ENCODE measurements around the gene TSPEAR.
"Not testable (repeated sequence)": the region's sequence is repeated elsewhere in the genome, so short reads cannot be mapped to it uniquely, and the experiment has no call there.

TSPEAR gene

GRCh38 chr21:44503901-44504399 lies 207.4 kb downstream of the TSPEAR start:
- DNase-seq (ENCODE audit: low read depth): peak; percentile 53
- no peak overlapping the region for H3K4me3 ChIP-seq (ENCODE audit: low read depth, low read length)

GRCh38 chr21:44503006-44503889 lies 208.1 kb downstream of the TSPEAR start:
- DNase-seq (ENCODE audit: low read depth): peak; percentile 27
- not testable (repeated sequence) for H3K4me3 ChIP-seq (ENCODE audit: low read depth, low read length)

More at GRCh38 chr21:44503901-44504399, 207.4 kb downstream of the TSPEAR start:
- no peak for TF ChIP-seq MAX (IDR thresholded peaks at IDR 0.05; ENCODE audit: low read depth, low read length)
- TF ChIP-seq, protein P1, sequence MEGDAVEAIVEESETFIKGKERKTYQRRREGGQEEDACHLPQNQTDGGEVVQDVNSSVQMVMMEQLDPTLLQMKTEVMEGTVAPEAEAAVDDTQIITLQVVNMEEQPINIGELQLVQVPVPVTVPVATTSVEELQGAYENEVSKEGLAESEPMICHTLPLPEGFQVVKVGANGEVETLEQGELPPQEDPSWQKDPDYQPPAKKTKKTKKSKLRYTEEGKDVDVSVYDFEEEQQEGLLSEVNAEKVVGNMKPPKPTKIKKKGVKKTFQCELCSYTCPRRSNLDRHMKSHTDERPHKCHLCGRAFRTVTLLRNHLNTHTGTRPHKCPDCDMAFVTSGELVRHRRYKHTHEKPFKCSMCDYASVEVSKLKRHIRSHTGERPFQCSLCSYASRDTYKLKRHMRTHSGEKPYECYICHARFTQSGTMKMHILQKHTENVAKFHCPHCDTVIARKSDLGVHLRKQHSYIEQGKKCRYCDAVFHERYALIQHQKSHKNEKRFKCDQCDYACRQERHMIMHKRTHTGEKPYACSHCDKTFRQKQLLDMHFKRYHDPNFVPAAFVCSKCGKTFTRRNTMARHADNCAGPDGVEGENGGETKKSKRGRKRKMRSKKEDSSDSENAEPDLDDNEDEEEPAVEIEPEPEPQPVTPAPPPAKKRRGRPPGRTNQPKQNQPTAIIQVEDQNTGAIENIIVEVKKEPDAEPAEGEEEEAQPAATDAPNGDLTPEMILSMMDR (IDR thresholded peaks at IDR 0.05; ENCODE audit: low read depth, low read length): no peak
- no peak for TF ChIP-seq MYC (IDR thresholded peaks at IDR 0.05; ENCODE audit: low read depth, low read length)
- TF ChIP-seq POLR2A (IDR thresholded peaks at IDR 0.05; ENCODE audit: extremely low read depth, insufficient read length): no peak

GRCh38 chr21:44502171-44502958 lies 209.0 kb downstream of the TSPEAR start:
- no peak overlapping the region for H3K4me3 ChIP-seq (ENCODE audit: low read depth, low read length)
- DNase-seq (ENCODE audit: low read depth): no peak
- TF ChIP-seq MAX (IDR thresholded peaks at IDR 0.05; ENCODE audit: low read depth, low read length) (no peak), POLR2A (IDR thresholded peaks at IDR 0.05; ENCODE audit: extremely low read depth, insufficient read length) (no peak), MYC (IDR thresholded peaks at IDR 0.05; ENCODE audit: low read depth, low read length) (no peak)
- TF ChIP-seq, protein P1 (IDR thresholded peaks at IDR 0.05; ENCODE audit: low read depth, low read length): no peak

DNA sequence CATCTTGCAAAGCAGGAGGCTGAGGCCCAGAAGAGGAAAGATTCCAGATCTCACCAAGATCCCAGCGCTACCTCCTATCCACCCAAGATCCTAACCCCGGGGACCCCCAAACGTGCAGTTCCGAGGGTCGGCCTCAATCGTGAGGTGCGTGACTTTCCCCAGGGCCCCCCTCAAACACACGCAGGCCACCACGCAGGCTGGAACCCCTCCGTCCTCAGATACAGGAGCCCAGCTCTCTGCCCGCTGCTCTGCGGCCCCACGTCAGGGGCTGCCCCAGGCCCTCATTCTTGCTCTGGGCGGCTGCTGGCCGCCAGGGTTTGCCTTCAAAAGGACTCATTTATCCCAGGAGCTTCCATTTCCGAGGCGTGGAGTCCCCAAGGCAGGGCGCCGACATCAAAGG lies 211.3 kb downstream of the TSPEAR start:
- no peak for DNase-seq (ENCODE audit: low read depth)
- TF ChIP-seq POLR2A (IDR thresholded peaks at IDR 0.05; ENCODE audit: extremely low read depth, insufficient read length) (no peak), MYC (IDR thresholded peaks at IDR 0.05; ENCODE audit: low read depth, low read length) (no peak), MAX (IDR thresholded peaks at IDR 0.05; ENCODE audit: low read depth, low read length) (no peak)
- TF ChIP-seq, protein P1 (IDR thresholded peaks at IDR 0.05; ENCODE audit: low read depth, low read length): no peak
- no peak overlapping the region for H3K4me3 ChIP-seq (ENCODE audit: low read depth, low read length)

DNA sequence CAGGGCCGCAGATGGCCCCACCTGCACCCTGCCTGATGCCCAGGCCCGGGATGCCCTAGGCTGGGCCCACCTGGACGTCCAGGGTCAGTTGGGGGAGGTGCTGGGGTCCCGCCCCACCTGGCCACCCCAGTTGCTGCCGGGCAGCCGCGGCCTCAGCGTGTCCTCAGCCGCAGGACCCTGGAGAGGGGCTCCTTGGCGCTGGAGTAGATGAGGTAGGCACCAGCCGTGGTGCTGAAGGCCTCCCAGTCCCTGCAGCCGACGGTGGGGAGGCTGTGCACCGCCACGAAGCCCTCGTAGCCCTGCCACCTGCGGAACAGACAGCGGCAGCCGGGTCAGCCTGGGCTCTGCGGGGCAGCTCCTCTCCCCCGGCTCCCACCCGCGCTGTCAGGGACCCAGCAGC lies 211.7 kb downstream of the TSPEAR start:
- TF ChIP-seq POLR2A (IDR thresholded peaks at IDR 0.05; ENCODE audit: extremely low read depth, insufficient read length): no peak
- TF ChIP-seq, protein P1 (IDR thresholded peaks at IDR 0.05; ENCODE audit: low read depth, low read length): no peak
- no peak for TF ChIP-seq MAX (IDR thresholded peaks at IDR 0.05; ENCODE audit: low read depth, low read length)

GRCh38 chr21:44499211-44499560 lies 212.2 kb downstream of the TSPEAR start:
- H3K4me3 ChIP-seq (ENCODE audit: low read depth, low read length): no peak overlapping the region
- TF ChIP-seq, protein P1 (IDR thresholded peaks at IDR 0.05; ENCODE audit: low read depth, low read length): no peak
- TF ChIP-seq POLR2A (IDR thresholded peaks at IDR 0.05; ENCODE audit: extremely low read depth, insufficient read length) (no peak), MAX (IDR thresholded peaks at IDR 0.05; ENCODE audit: low read depth, low read length) (no peak), MYC (IDR thresholded peaks at IDR 0.05; ENCODE audit: low read depth, low read length) (no peak)
- DNase-seq (ENCODE audit: low read depth): no peak

More for the DNA sequence above, 211.7 kb downstream of the TSPEAR start:
- DNase-seq (ENCODE audit: low read depth): no peak
- H3K4me3 ChIP-seq (ENCODE audit: low read depth, low read length): no peak overlapping the region

All from NB4 (cell line).